Measurements from ENCODE around the gene GLIS2. TPM values are rescaled to one million over a fixed set of nuclear protein-coding genes. Genes with fewer than 3 reads are reported as not detected.

The GLIS2 gene
- polyA plus RNA-seq, 1 experiment = 8.8 TPM

- H3K27me3 ChIP-seq (ENCODE audit: control insufficient read depth, insufficient read depth, low read length) = no peaks in the 10 kb centered on the region
- no peak for TF ChIP-seq CTCF (IDR thresholded peaks at IDR 0.05; ENCODE audit: insufficient read depth, low read depth, low read length)
- peaks cover 5% of the 10 kb centered on the region for H3K36me3 ChIP-seq (ENCODE audit: control insufficient read depth, insufficient read depth, low read length)
- no peak for DNase-seq (ENCODE audit: low read depth)
- no peak overlapping the region for H3K4me3 ChIP-seq (ENCODE audit: low read depth, low read length)
- POLR2A ChIA-PET = no interaction called here
- CTCF ChIA-PET = interaction anchor here (1.3 to 8.4 kb wide), 2 partner anchors 22 to 38 kb away, joined by 3 to 86 read pairs; no protein-coding TSS in a partner anchor
Measured at GRCh38 chr16:4365014-4365406, 49.1 kb downstream of the GLIS2 start.

GRCh38 chr16:4365615-4366014, 49.7 kb downstream of the GLIS2 start:
- H3K27me3 ChIP-seq (ENCODE audit: control insufficient read depth, insufficient read depth, low read length) = no peaks in the 10 kb centered on the region
- DNase-seq (ENCODE audit: low read depth) = no peak
- peaks cover 5% of the 10 kb centered on the region for H3K36me3 ChIP-seq (ENCODE audit: control insufficient read depth, insufficient read depth, low read length)
- no peak overlapping the region for H3K4me3 ChIP-seq (ENCODE audit: low read depth, low read length)
- TF ChIP-seq CTCF (IDR thresholded peaks at IDR 0.05; ENCODE audit: insufficient read depth, low read depth, low read length) = no peak
- POLR2A ChIA-PET = no interaction called here
- CTCF ChIA-PET = interaction anchor here (1.3 to 8.4 kb wide), 2 partner anchors 21 to 37 kb away, joined by 3 to 86 read pairs; no protein-coding TSS in a partner anchor

- Histone ChIP-seq H3K36me3 (ENCODE audit: control insufficient read depth, insufficient read depth, low read length) (peaks cover 4% of the 10 kb centered on the region), H3K27me3 (ENCODE audit: control insufficient read depth, insufficient read depth, low read length) (no peaks in the 10 kb centered on the region), H3K4me3 (ENCODE audit: low read depth, low read length) (no peak overlapping the region)
- ChIA-PET CTCF (interaction anchor here (8.4 kb wide), 1 partner anchor 37 kb away, joined by 86 read pairs; no protein-coding TSS in a partner anchor), POLR2A (no interaction called here)
- TF ChIP-seq CTCF (IDR thresholded peaks at IDR 0.05; ENCODE audit: insufficient read depth, low read depth, low read length) = no peak
- DNase-seq (ENCODE audit: low read depth) = no peak
Measured at GRCh38 chr16:4366016-4366415, 50.1 kb downstream of the GLIS2 start.

- Histone ChIP-seq H3K27me3 (ENCODE audit: control insufficient read depth, insufficient read depth, low read length) (no peaks in the 10 kb centered on the region), H3K36me3 (ENCODE audit: control insufficient read depth, insufficient read depth, low read length) (no peaks in the 10 kb centered on the region), H3K4me3 (ENCODE audit: low read depth, low read length) (no peak overlapping the region)
- CTCF ChIA-PET = interaction anchor here (5.5 to 8.4 kb wide), 2 partner anchors 8 to 36 kb away, joined by 35 to 86 read pairs; no protein-coding TSS in a partner anchor
- DNase-seq (ENCODE audit: low read depth) = no peak
- no peak for TF ChIP-seq CTCF (IDR thresholded peaks at IDR 0.05; ENCODE audit: insufficient read depth, low read depth, low read length)
- POLR2A ChIA-PET = no interaction called here
Measured at GRCh38 chr16:4367393-4367856, 51.6 kb downstream of the GLIS2 start.

GRCh38 chr16:4369007-4369733, 53.3 kb downstream of the GLIS2 start:
- Histone ChIP-seq H3K27me3 (ENCODE audit: control insufficient read depth, insufficient read depth, low read length) (no peaks in the 10 kb centered on the region), H3K36me3 (ENCODE audit: control insufficient read depth, insufficient read depth, low read length) (no peaks in the 10 kb centered on the region), H3K4me3 (ENCODE audit: low read depth, low read length) (no peak overlapping the region)
- no peak for TF ChIP-seq CTCF (IDR thresholded peaks at IDR 0.05; ENCODE audit: insufficient read depth, low read depth, low read length)
- no peak for DNase-seq (ENCODE audit: low read depth)
- ChIA-PET CTCF (interaction anchor here (0.6 to 8.4 kb wide), 8 partner anchors 10 to 116 kb away, joined by 3 to 86 read pairs (median 5); partner anchors contain the start of gene PAM16), POLR2A (interaction anchor here (1.4 kb wide), 1 partner anchor 10 kb away, joined by 3 read pairs; no protein-coding TSS in a partner anchor)
